ENCODE measurements around the gene HLA-F.

Gene HLA-F

DNA sequence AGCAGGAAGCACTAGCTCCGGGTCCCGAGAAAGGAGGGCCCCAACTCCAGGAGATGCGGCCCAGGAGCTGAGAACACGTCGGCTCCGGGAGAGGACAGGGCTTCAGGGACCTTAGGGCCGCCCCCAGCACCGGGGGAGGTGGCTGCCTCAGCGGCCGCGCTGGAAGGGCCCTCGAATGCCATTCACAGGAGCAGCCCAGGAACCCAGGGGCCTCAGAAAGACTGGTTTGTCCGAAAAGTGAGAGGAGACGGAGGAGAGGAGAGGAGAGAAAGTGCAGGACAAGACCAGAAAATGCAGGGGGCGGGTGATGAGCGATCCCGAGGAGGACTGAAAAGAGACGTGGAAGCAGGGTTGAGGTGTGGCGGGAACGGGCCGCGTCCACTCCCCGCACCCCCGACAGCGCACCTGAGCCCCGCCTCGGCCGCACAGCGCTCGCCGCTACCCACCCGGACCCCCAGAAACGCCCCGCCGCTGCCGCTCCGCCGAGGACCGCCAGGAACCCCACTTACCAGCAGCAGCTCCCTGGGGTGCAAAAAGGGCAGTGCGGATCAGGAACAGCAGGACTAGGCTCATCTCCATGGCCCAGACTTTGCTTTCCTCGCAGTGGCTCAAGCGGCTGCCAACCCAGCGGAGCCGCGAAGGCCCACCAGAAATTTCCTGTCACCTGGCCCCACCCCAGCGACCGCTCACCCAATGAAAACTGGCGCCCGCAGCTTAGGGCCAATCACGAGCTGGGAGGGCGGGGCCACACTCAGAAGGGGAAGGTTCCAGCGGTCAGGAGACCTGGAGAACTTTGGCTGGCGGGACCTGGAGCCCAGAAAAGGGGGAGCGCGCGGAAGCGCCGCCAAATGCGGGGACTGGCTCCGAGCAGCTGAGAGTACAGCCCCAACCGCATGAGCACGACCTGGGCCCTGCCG, 25.4 kb downstream of the HLA-F start (continued):
- no peak for TF ChIP-seq ZNF548 (tag by site-specific recombination; IDR thresholded peaks at IDR 0.05)
- TF ChIP-seq ZNF2 (tag by site-specific recombination; IDR thresholded peaks at IDR 0.05): 0 out of 2 replicates have a peak, but pooled peaks have one; percentile 26
- no peak for TF ChIP-seq ZNF654 (tag by site-specific recombination; IDR thresholded peaks at IDR 0.05; ENCODE audit: low read depth)
- no peak for TF ChIP-seq RBAK (tag by site-specific recombination; IDR thresholded peaks at IDR 0.05)
- TF ChIP-seq ZNF169 (tag by site-specific recombination; IDR thresholded peaks at IDR 0.05): no peak
- peak; percentile 77 for TF ChIP-seq GLIS2 (tag by site-specific recombination; IDR thresholded peaks at IDR 0.05)
- TF ChIP-seq ZNF184 (tag by site-specific recombination; IDR thresholded peaks at IDR 0.05): no peak
- no peak for TF ChIP-seq ZFP41 (tag by site-specific recombination; IDR thresholded peaks at IDR 0.05; ENCODE audit: borderline replicate concordance)
- TF ChIP-seq ZNF248 (tag by site-specific recombination; IDR thresholded peaks at IDR 0.05): no peak
- no peak for TF ChIP-seq ZNF473 (tag by site-specific recombination; IDR thresholded peaks at IDR 0.05)
- TF ChIP-seq ZNF214 (tag by site-specific recombination; IDR thresholded peaks at IDR 0.05; ENCODE audit: borderline replicate concordance): no peak
- no peak for TF ChIP-seq SETDB1 (IDR thresholded peaks at IDR 0.05; ENCODE audit: insufficient read length, low read length)
- TF ChIP-seq ZNF350 (tag by site-specific recombination; IDR thresholded peaks at IDR 0.05): no peak
- no peak for TF ChIP-seq ZNF792 (tag by site-specific recombination; IDR thresholded peaks at IDR 0.05)
- TF ChIP-seq, protein P1, sequence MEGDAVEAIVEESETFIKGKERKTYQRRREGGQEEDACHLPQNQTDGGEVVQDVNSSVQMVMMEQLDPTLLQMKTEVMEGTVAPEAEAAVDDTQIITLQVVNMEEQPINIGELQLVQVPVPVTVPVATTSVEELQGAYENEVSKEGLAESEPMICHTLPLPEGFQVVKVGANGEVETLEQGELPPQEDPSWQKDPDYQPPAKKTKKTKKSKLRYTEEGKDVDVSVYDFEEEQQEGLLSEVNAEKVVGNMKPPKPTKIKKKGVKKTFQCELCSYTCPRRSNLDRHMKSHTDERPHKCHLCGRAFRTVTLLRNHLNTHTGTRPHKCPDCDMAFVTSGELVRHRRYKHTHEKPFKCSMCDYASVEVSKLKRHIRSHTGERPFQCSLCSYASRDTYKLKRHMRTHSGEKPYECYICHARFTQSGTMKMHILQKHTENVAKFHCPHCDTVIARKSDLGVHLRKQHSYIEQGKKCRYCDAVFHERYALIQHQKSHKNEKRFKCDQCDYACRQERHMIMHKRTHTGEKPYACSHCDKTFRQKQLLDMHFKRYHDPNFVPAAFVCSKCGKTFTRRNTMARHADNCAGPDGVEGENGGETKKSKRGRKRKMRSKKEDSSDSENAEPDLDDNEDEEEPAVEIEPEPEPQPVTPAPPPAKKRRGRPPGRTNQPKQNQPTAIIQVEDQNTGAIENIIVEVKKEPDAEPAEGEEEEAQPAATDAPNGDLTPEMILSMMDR (tag by site-specific recombination; IDR thresholded peaks at IDR 0.05): no peak
- TF ChIP-seq PRDM1 (tag by site-specific recombination; IDR thresholded peaks at IDR 0.05): peak; percentile 91

DNA sequence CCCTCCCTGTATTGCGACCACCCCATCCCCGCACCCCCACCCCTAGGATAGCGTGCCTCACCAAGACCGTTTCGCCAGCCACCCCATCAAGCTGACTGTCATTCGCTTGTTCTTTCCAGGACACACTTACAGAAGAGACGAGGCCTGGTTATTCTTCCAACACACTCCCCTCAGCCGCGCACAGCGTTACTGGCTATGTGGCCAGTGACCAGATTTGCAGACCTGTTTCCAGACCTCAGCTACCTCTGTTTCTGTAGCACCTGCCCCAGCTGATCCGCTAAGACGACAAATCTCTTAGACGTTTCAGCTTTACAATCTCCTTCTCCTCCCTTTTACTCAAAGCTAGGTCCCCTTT, 26.1 kb downstream of the HLA-F start:
- Histone ChIP-seq H3K27ac (ENCODE audit: extremely low read depth, low read depth, low read length) (no peak overlapping the region), H3K9me3 (ENCODE audit: control insufficient read depth, insufficient read depth, low read depth, low read length) (no peaks in the 10 kb centered on the region), H3K36me3 (ENCODE audit: control insufficient read depth in 2 of 2, insufficient read depth in 1 of 2, low read length in 2 of 2) (peaks cover 5 to 19% of the 10 kb centered on the region in 2 experiments; a peak in 2 of 3 replicates), H3K4me1 (ENCODE audit: control insufficient read depth, insufficient read depth, low read length) (peaks cover 5% of the 10 kb centered on the region; the same call in 1 of the 2 replicates), H3K4me3 (ENCODE audit: low read depth, low read length) (peak overlapping the region; percentile 40)
- TF ChIP-seq ZNF600 (tag by site-specific recombination; IDR thresholded peaks at IDR 0.05) (peak; percentile 69), ZNF394 (tag by site-specific recombination; IDR thresholded peaks at IDR 0.05; ENCODE audit: borderline replicate concordance) (0 out of 2 replicates have a peak, but pooled peaks have one; percentile 41), ZNF560 (tag by site-specific recombination; IDR thresholded peaks at IDR 0.05; ENCODE audit: borderline replicate concordance) (no peak)
- ChIA-PET POLR2A (interaction anchor here (0.6 to 2.1 kb wide), 8 partner anchors 9 to 310 kb away, joined by 3 to 11 read pairs (median 4); partner anchors contain the start of gene GABBR1), CTCF (interaction anchor here (0.7 to 8.9 kb wide), 9 partner anchors 14 to 99 kb away, joined by 3 to 127 read pairs (median 5); no protein-coding TSS in a partner anchor)

DNA sequence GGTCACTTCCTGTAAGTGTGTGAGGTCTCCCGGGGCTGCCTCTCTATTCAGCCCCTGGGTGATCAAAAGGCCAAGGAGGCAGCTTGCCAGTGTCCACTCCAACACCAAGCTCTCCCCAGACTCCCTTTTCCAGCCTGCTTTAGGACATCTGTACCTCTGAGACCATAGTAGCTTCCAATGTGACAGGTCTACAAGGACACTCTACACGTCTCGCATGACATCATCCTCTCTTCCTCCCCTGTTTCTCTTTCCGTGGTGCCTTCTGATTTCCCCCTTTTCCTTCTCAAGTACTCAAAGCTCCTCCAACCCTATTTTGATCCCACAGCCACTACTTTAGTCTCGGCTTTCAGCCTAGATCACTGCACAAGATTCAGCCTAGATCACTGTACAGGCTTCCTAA, 26.4 kb downstream of the HLA-F start:
- POLR2A ChIA-PET: interaction anchor here (0.6 to 2.1 kb wide), 6 partner anchors 9 to 309 kb away, joined by 3 to 11 read pairs (median 4); no protein-coding TSS in a partner anchor
- H3K27ac ChIP-seq (ENCODE audit: extremely low read depth, low read depth, low read length): no peak overlapping the region
- peaks cover 5% of the 10 kb centered on the region; the same call in 1 of the 2 replicates for H3K4me1 ChIP-seq (ENCODE audit: control insufficient read depth, insufficient read depth, low read length)
- H3K4me3 ChIP-seq (ENCODE audit: low read depth, low read length): no peak overlapping the region
- H3K36me3 ChIP-seq (ENCODE audit: control insufficient read depth in 2 of 2, insufficient read depth in 1 of 2, low read length in 2 of 2): peaks cover 5 to 15% of the 10 kb centered on the region in 2 experiments; a peak in 2 of 3 replicates
- no peaks in the 10 kb centered on the region for H3K9me3 ChIP-seq (ENCODE audit: control insufficient read depth, insufficient read depth, low read depth, low read length)
- CTCF ChIA-PET: interaction anchor here (0.7 to 8.9 kb wide), 8 partner anchors 13 to 99 kb away, joined by 3 to 127 read pairs (median 7); no protein-coding TSS in a partner anchor
- TF ChIP-seq ZNF155 (tag by site-specific recombination; IDR thresholded peaks at IDR 0.05) (no peak), ZBTB1 (tag by site-specific recombination; IDR thresholded peaks at IDR 0.05) (no peak)
- TF ChIP-seq, protein P2, sequence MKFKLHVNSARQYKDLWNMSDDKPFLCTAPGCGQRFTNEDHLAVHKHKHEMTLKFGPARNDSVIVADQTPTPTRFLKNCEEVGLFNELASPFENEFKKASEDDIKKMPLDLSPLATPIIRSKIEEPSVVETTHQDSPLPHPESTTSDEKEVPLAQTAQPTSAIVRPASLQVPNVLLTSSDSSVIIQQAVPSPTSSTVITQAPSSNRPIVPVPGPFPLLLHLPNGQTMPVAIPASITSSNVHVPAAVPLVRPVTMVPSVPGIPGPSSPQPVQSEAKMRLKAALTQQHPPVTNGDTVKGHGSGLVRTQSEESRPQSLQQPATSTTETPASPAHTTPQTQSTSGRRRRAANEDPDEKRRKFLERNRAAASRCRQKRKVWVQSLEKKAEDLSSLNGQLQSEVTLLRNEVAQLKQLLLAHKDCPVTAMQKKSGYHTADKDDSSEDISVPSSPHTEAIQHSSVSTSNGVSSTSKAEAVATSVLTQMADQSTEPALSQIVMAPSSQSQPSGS (tag by site-specific recombination; IDR thresholded peaks at IDR 0.05; ENCODE audit: low read depth): peak; percentile 86
- TF ChIP-seq, protein P3, sequence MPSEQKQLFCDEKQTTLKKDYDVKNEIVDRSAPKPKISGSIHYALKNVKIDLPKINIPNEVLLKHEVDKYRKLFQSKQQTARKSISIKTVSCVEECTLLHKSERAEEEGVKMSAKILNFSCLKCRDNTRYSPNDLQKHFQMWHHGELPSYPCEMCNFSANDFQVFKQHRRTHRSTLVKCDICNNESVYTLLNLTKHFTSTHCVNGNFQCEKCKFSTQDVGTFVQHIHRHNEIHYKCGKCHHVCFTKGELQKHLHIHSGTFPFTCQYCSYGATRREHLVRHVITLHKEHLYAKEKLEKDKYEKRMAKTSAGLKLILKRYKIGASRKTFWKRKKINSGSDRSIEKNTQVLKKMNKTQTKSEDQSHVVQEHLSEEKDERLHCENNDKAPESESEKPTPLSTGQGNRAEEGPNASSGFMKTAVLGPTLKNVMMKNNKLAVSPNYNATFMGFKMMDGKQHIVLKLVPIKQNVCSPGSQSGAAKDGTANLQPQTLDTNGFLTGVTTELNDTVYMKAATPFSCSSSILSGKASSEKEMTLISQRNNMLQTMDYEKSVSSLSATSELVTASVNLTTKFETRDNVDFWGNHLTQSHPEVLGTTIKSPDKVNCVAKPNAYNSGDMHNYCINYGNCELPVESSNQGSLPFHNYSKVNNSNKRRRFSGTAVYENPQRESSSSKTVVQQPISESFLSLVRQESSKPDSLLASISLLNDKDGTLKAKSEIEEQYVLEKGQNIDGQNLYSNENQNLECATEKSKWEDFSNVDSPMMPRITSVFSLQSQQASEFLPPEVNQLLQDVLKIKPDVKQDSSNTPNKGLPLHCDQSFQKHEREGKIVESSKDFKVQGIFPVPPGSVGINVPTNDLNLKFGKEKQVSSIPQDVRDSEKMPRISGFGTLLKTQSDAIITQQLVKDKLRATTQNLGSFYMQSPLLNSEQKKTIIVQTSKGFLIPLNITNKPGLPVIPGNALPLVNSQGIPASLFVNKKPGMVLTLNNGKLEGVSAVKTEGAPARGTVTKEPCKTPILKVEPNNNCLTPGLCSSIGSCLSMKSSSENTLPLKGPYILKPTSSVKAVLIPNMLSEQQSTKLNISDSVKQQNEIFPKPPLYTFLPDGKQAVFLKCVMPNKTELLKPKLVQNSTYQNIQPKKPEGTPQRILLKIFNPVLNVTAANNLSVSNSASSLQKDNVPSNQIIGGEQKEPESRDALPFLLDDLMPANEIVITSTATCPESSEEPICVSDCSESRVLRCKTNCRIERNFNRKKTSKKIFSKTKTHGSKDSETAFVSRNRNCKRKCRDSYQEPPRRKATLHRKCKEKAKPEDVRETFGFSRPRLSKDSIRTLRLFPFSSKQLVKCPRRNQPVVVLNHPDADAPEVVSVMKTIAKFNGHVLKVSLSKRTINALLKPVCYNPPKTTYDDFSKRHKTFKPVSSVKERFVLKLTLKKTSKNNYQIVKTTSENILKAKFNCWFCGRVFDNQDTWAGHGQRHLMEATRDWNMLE (tag by site-specific recombination; conservative IDR thresholded peaks at IDR 0.05; ENCODE audit: low read depth): no peak
